HCT116 (cell line): ENCODE measurements around the gene GCK. TPM values are rescaled to one million over a fixed set of nuclear protein-coding genes. Genes with fewer than 3 reads are reported as not detected.

Experiments
- ATAC-seq: fragments of 200-7000 bp; cut with Tn5 transposase; 2 replicates; pipeline ENCODE4 v1.9.1; 2020; ENCODE audit warnings: mild to moderate bottlenecking, moderate library complexity
- BruUV-seq: library from RNA; stranded (reverse); fragments of 400-500 nt; replicated peaks from 2 replicates; lab custom pipeline; 2021; lab: Mats Ljungman, UMichigan
- CTCF ChIA-PET: fragments of 300-600 bp; sonication (Branson Sonifier 250); formaldehyde crosslinking; loops from one replicate; lab custom pipeline; 2021; ENCODE audit warnings: antibody characterized with exemption; lab: Charles Lee
- POLR2A ChIA-PET: fragments of 300-600, 350-600 bp; sonication (Branson Sonifier 250); formaldehyde crosslinking; loops from one replicate; lab custom pipeline; 2021; ENCODE audit warnings: antibody characterized with exemption; lab: Charles Lee
- RAD21 ChIA-PET, 2 experiments: fragments of 300-600 bp; sonication (Branson Sonifier 250); formaldehyde crosslinking; loops; one replicate each; lab custom pipeline; 2023; ENCODE audit warnings: low total read pairs in 2 of 2; ENCODE audit not compliant: uncharacterized antibody in 2 of 2, unreplicated experiment in 2 of 2, low non-redundant PET in 1 of 2; lab: Charles Lee
- DNase-seq: peaks from one replicate; pipeline ENCODE4 v3.0.0-alpha.2; 2010; ENCODE audit warnings: low read depth, low spot score
- H2AFZ ChIP-seq: fragments of 200-600 bp; shearing (Covaris generic), sonication (generic); 2 replicates; pipeline ENCODE4 v1.6.1; 2017; ENCODE audit warnings: low read depth, mixed run types, mixed read lengths, antibody characterized with exemption, low read length; ENCODE audit not compliant: poor library complexity, severe bottlenecking
- H3K27ac ChIP-seq: 2 replicates; pipeline ENCODE4 v1.5.1; 2012; ENCODE audit warnings: low read depth, low read length
- H3K27me3 ChIP-seq: fragments of 200-600 bp; sonication (generic); 2 replicates; pipeline ENCODE4 v1.6.1; 2016; ENCODE audit warnings: mixed run types, low read length, mixed read lengths; ENCODE audit not compliant: insufficient read depth
- H3K36me3 ChIP-seq, 2 experiments: fragments of 200-500 bp in 1 of 2; fragments of 200-600 bp in 1 of 2; sonication (Bioruptor generic) in 1 of 2; sonication (generic) in 1 of 2; 2 replicates each; pipeline versions ENCODE4 v1.5.1 to v1.6.1; 2014 to 2016; ENCODE audit warnings: low read length in 2 of 2, inconsistent platforms in 1 of 2, mixed read lengths in 1 of 2, mixed run types in 1 of 2; ENCODE audit not compliant: insufficient read depth in 2 of 2, control insufficient read depth in 1 of 2
- H3K4me1 ChIP-seq, 2 experiments: fragments of 200-600 bp in 1 of 2; sonication (generic) in 1 of 2; 2 replicates each; pipeline versions ENCODE4 v1.5.1 to v1.6.1; 2012 to 2017; ENCODE audit warnings: low read length in 2 of 2, inconsistent platforms in 1 of 2, mild to moderate bottlenecking in 1 of 2, mixed read lengths in 1 of 2, mixed run types in 1 of 2, moderate library complexity in 1 of 2; ENCODE audit not compliant: insufficient read depth in 2 of 2, control insufficient read depth in 1 of 2
- H3K4me2 ChIP-seq: fragments of 200-600 bp; sonication (generic); 2 replicates; pipeline ENCODE4 v1.6.1; 2017; ENCODE audit warnings: mixed run types, low read length, mixed read lengths
- H3K4me3 ChIP-seq, 2 experiments: fragments of 200-600 bp in 1 of 2; sonication (generic) in 1 of 2; replicated peaks in 1 of 2; 2 replicates each; pipeline ENCODE4 v1.5.1; 2011 to 2016; ENCODE audit warnings: low read length in 2 of 2, control low read depth in 1 of 2, low read depth in 1 of 2, mild to moderate bottlenecking in 1 of 2, mixed read lengths in 1 of 2, mixed run types in 1 of 2
- H3K79me2 ChIP-seq: fragments of 200-600 bp; sonication (generic); 2 replicates; pipeline ENCODE4 v1.6.1; 2017; ENCODE audit warnings: mild to moderate bottlenecking, mixed run types, low read length, moderate library complexity, mixed read lengths; ENCODE audit not compliant: insufficient read depth
- H3K9ac ChIP-seq: fragments of 200-600 bp; sonication (generic); 2 replicates; pipeline ENCODE4 v1.6.1; 2016; ENCODE audit warnings: low read length, mixed read lengths
- H3K9me2 ChIP-seq: fragments of 200-600 bp; sonication (generic), shearing (Covaris generic); 2 replicates; pipeline ENCODE4 v1.6.1; 2017; ENCODE audit warnings: mixed run types, mild to moderate bottlenecking, moderate library complexity; ENCODE audit not compliant: insufficient read depth
- H3K9me3 ChIP-seq, 2 experiments: fragments of 200-500 bp in 1 of 2; fragments of 200-600 bp in 1 of 2; sonication (Bioruptor generic) in 1 of 2; sonication (generic) in 1 of 2; 2 replicates each; pipeline ENCODE4 v1.6.1; 2014 to 2017; ENCODE audit warnings: low read length in 2 of 2, mixed read lengths in 2 of 2, inconsistent platforms in 1 of 2, low read depth in 1 of 2, mild to moderate bottlenecking in 1 of 2, mixed run types in 1 of 2, moderate library complexity in 1 of 2; ENCODE audit not compliant: control insufficient read depth in 1 of 2, insufficient read depth in 1 of 2
- H4K20me1 ChIP-seq: fragments of 200-600 bp; sonication (generic), shearing (Covaris generic); 2 replicates; pipeline ENCODE4 v1.6.1; 2017; ENCODE audit warnings: mixed run types, mild to moderate bottlenecking, moderate library complexity; ENCODE audit not compliant: insufficient read depth
- CBX3 ChIP-seq: IDR thresholded peaks from 2 replicates; pipeline ENCODE4 v1.6.1; 2012; ENCODE audit warnings: low read depth
- CEBPB ChIP-seq: IDR thresholded peaks from 2 replicates; pipeline ENCODE4 v1.6.1; 2012; ENCODE audit warnings: low read depth
- EGR1 ChIP-seq: IDR thresholded peaks from 2 replicates; pipeline ENCODE4 v1.6.1; 2012; ENCODE audit warnings: low read depth
- ELF1 ChIP-seq: IDR thresholded peaks from 2 replicates; pipeline ENCODE4 v1.6.1; 2012; ENCODE audit warnings: low read depth, borderline replicate concordance
- EZH2 ChIP-seq: fragments of 200-600 bp; sonication (generic); IDR thresholded peaks from 2 replicates; pipeline ENCODE4 v1.6.1; 2017; ENCODE audit warnings: antibody characterized with exemption, mixed run types
- EZH2phosphoT487 ChIP-seq: fragments of 200-600 bp; IDR thresholded peaks from 2 replicates; pipeline ENCODE4 v1.6.1; 2018; ENCODE audit warnings: antibody characterized with exemption, borderline replicate concordance
- FOSL1 ChIP-seq: IDR thresholded peaks from 2 replicates; pipeline ENCODE4 v1.6.1; 2012; ENCODE audit warnings: low read depth
- POLR2A ChIP-seq: IDR thresholded peaks from 2 replicates; pipeline ENCODE4 v1.7.0; 2011; ENCODE audit warnings: borderline replicate concordance; ENCODE audit not compliant: insufficient read depth, insufficient read length; ENCODE audit errors: extremely low read depth
- POLR2AphosphoS5 ChIP-seq: IDR thresholded peaks from 2 replicates; pipeline ENCODE4 v1.6.1; 2011; ENCODE audit warnings: mild to moderate bottlenecking, low read depth, low read length, moderate library complexity
- SIN3A ChIP-seq: IDR thresholded peaks from 2 replicates; pipeline ENCODE4 v1.6.1; 2012; ENCODE audit warnings: low read depth
- SP1 ChIP-seq: IDR thresholded peaks from 2 replicates; pipeline ENCODE4 v1.6.1; 2012; ENCODE audit warnings: low read depth
- SRF ChIP-seq: IDR thresholded peaks from 2 replicates; pipeline ENCODE4 v1.6.1; 2012; ENCODE audit warnings: low read depth
- YY1 ChIP-seq: IDR thresholded peaks from 2 replicates; pipeline ENCODE4 v1.6.1; 2011; ENCODE audit warnings: low read length, low read depth, moderate library complexity, mild to moderate bottlenecking; ENCODE audit not compliant: insufficient replicate concordance; ENCODE audit errors: extremely low read depth
- ZBTB33 ChIP-seq: IDR thresholded peaks from 2 replicates; pipeline ENCODE4 v1.6.1; 2011; ENCODE audit warnings: mild to moderate bottlenecking, low read length, moderate library complexity; ENCODE audit not compliant: insufficient replicate concordance; ENCODE audit errors: extremely low read depth
- ZNF274 ChIP-seq: fragments of 200-500 bp; sonication (Bioruptor generic); IDR thresholded peaks from 2 replicates; pipeline ENCODE4 v1.6.1; 2014; ENCODE audit warnings: mild to moderate bottlenecking, low read depth, low read length, inconsistent platforms
- intact Hi-C: fragments of 100-400 bp; cut with micrococcal nuclease; formaldehyde crosslinking; loops from 2 replicates; pipeline ENCODE4 v1.10.0; 2022
- total RNA-seq: library from RNA; stranded (reverse); gene quantifications from one replicate; pipeline ENCODE4 v1.2.1, GENCODE V29; 2021; ENCODE audit not compliant: unreplicated experiment
- TF ChIP-seq, protein P1 (sequence below): IDR thresholded peaks from 2 replicates; pipeline ENCODE4 v1.6.1; 2012

The GCK gene
- total RNA-seq, 1 experiment from 2014 or later, result 0.34 TPM

DNA sequence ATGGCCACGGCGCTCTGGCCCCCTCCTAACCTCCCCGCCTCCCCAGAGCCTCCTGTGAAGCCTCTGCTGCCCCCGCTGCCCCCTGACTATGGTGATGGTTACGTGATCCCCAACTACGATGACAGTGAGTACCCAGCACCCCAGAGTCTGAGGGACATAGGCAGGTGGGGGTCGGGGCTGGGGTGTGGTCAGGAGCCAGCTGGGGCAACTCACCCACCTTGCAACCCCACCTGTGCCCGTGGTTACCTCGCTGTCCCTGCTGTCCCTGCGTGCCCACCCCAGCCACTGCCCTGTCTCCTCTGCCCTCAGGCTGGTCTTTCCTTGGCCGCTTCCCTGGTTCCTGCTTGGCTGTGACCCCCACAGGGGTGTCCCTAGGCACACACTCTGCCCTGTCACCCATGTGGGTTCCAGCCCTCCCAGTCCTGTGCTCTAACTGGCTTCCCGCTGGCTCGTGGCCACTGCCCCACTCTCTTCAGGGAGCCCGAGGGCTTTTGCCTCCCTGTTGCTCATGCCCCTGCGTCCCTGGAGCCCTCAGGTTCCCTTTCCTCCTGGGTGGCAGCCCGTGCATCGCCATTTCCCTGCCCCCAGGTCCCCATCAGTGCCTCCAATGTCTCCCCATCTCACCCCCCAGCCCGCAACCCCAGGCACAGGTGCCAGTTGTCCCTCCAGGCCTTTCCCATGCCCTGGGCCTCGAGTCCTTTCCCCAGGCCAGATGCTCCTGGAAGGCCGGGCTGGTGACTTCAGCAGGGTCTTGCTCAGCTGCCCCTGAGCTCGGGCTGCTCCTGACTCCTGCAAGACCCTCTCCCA lies 81.1 kb downstream of the GCK start (continued):
- TF ChIP-seq YY1, result no peak
- no peak for TF ChIP-seq FOSL1
- no peak for TF ChIP-seq EGR1
- no peak for TF ChIP-seq SP1
- no peak for TF ChIP-seq EZH2
- TF ChIP-seq, protein P1, sequence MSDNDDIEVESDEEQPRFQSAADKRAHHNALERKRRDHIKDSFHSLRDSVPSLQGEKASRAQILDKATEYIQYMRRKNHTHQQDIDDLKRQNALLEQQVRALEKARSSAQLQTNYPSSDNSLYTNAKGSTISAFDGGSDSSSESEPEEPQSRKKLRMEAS, result no peak

- ATAC-seq (no peak), DNase-seq (no peak)
- no peaks in the 10 kb centered on the region for H3K9me2 ChIP-seq
- no peak overlapping the region for H2AFZ ChIP-seq
- H3K4me3 ChIP-seq, result no peak overlapping the region
- H3K4me2 ChIP-seq, result no peak overlapping the region
- peaks cover 0 to 6% of the 10 kb centered on the region in 2 experiments; a peak in 2 of 4 replicates for H3K4me1 ChIP-seq
- ChIA-PET POLR2A (no interaction called here), CTCF (no interaction called here), RAD21 (no interaction called here)
- no peak overlapping the region for H3K27ac ChIP-seq
- no peaks in the 10 kb centered on the region for H4K20me1 ChIP-seq
- H3K79me2 ChIP-seq, result no peaks in the 10 kb centered on the region
- H3K27me3 ChIP-seq, result no peaks in the 10 kb centered on the region
- TF ChIP-seq EZH2 (no peak), SIN3A (no peak), ELF1 (no peak), SP1 (no peak), ZNF274 (no peak), SRF (no peak), ZBTB33 (no peak), EGR1 (no peak), CBX3 (no peak), POLR2AphosphoS5 (no peak), CEBPB (no peak), EZH2phosphoT487 (no peak), POLR2A (no peak)
- H3K36me3 ChIP-seq, result no peaks in the 10 kb centered on the region
- intact Hi-C loops, result no loop called here
- no TSS peak for BruUV-seq
- H3K9ac ChIP-seq, result no peak overlapping the region
- H3K9me3 ChIP-seq, result no peaks in the 10 kb centered on the region
Observed at GRCh38 chr7:44107116-44107960, 81.9 kb downstream of the GCK start.
